Effector memory CD8-positive, alpha-beta T cell (primary cell): ENCODE measurements around the gene LBX2.

Experiments used
- ATAC-seq: fragments of 150-1000 bp; cut with Tn5 transposase; replicated peaks from 2 replicates; pipeline ENCODE4 v1.10.0; 2021; ENCODE audit warnings: mild to moderate bottlenecking, moderate library complexity
- DNase-seq, 3 experiments: peaks; one replicate each; pipeline ENCODE4 v3.0.0; 2021
- H3K27ac Mint-ChIP-seq, 2 donors: one replicate each; pipeline ENCODE4 v1.8.0; 2022; ENCODE audit warnings: mild to moderate bottlenecking in 2 of 2, mixed read lengths in 2 of 2, moderate library complexity in 2 of 2
- H3K27me3 Mint-ChIP-seq, 2 donors: one replicate each; pipeline ENCODE4 v1.8.0; 2022; ENCODE audit warnings: mixed read lengths in 2 of 2
- H3K36me3 Mint-ChIP-seq: one replicate; pipeline ENCODE4 v1.8.0; 2022; ENCODE audit warnings: mild to moderate bottlenecking, moderate library complexity, mixed read lengths; ENCODE audit not compliant: insufficient read depth
- H3K4me1 Mint-ChIP-seq, 2 donors: one replicate each; pipeline ENCODE4 v1.8.0; 2022; ENCODE audit warnings: low read depth in 2 of 2, mixed read lengths in 2 of 2
- H3K4me3 Mint-ChIP-seq, 2 donors: one replicate each; pipeline ENCODE4 v1.8.0; 2022; ENCODE audit warnings: mild to moderate bottlenecking in 2 of 2, mixed read lengths in 2 of 2, moderate library complexity in 2 of 2
- H3K9me3 Mint-ChIP-seq, 2 donors: one replicate each; pipeline ENCODE4 v1.8.0; 2022; ENCODE audit warnings: mixed read lengths in 2 of 2

The LBX2 gene

GRCh38 chr2:74531666-74532065 lies 32.3 kb upstream of the LBX2 start:
- H3K36me3 Mint-ChIP-seq = peaks cover 34% of the 10 kb centered on the region
- ATAC-seq (no peak), DNase-seq (no peak)
- H3K27ac Mint-ChIP-seq = peak overlapping the region; percentile 92 to 98
- peaks cover 27 to 37% of the 10 kb centered on the region in 2 donors for H3K4me1 Mint-ChIP-seq
- no peaks in the 10 kb centered on the region for H3K9me3 Mint-ChIP-seq
- no peaks in the 10 kb centered on the region for H3K27me3 Mint-ChIP-seq
- peak overlapping the region in 1 of 2 donors; percentile 42 for H3K4me3 Mint-ChIP-seq

DNA sequence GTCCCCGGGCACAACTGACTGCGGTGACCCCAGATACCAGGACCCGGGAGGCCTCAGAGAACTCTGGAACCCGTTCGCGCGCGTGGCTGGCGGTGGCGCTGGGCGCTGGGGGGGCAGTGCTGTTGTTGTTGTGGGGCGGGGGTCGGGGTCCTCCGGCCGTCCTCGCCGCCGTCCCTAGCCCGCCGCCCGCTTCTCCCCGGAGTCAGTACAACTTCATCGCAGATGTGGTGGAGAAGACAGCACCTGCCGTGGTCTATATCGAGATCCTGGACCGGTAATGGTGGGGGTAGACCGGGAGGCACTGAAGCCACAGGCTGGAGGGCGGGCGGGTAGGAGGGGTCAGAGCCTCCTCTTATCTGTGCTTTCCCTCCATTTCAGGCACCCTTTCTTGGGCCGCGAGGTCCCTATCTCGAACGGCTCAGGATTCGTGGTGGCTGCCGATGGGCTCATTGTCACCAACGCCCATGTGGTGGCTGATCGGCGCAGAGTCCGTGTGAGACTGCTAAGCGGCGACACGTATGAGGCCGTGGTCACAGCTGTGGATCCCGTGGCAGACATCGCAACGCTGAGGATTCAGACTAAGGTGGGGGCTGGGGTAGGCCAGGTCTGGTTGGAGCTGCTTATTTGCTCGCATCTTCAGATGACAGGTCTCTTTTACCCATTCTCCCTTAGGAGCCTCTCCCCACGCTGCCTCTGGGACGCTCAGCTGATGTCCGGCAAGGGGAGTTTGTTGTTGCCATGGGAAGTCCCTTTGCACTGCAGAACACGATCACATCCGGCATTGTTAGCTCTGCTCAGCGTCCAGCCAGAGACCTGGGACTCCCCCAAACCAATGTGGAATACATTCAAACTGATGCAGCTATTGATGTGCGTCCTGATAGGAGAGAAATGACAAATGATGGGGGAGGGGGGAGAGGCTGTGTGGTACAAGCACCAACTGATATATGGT lies 31.1 kb upstream of the LBX2 start:
- DNase-seq (peak; percentile 66 to 72 (median 70)), ATAC-seq (peak; percentile 60)
- Mint-ChIP-seq H3K4me1 (peaks cover 27 to 39% of the 10 kb centered on the region in 2 donors), H3K4me3 (peak overlapping the region; percentile 86 to 95), H3K27me3 (no peaks in the 10 kb centered on the region), H3K27ac (peak overlapping the region; percentile 92 to 98), H3K9me3 (no peaks in the 10 kb centered on the region), H3K36me3 (peaks cover 42% of the 10 kb centered on the region)

DNA sequence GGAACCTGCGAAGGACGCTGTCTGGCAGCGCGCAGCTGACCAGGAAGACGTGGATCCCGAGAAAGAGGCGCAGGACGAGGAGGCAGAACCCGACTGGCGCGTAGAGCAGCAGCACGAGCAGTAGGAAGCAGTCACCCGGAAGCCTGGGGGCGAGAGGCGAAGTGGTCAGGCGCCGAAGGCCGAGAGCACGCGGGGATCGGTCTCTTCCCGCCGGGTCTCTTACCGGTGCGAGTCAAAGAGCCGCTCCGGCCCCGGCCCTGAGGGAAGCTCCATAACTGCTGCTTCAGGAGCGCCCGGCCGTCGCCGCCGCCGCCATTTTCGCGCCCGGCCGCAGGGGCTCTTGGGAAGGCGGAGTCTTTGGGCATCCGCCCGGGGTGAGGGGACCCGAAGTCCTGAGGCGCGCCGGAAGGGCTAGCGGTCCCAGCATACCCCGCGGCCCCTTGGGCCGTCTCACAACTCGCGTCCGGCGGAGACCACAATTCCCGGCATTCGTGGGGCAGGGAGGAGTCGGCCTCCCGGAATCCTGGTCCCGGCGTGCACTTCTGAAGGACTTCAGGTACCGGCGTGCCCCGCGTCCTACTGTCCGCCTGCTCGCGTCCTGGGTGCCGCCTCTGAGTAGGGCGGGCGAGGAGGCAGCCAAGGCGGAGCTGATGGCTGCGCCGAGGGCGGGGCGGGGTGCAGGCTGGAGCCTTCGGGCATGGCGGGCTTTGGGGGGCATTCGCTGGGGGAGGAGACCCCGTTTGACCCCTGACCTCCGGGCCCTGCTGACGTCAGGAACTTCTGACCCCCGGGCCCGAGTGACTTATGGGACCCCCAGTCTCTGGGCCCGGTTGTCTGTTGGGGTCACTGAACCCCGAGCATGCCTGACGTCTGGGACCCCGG lies 30.2 kb upstream of the LBX2 start, which contains the start of the genes AUP1 and HTRA2:
Gene AUP1 (minus strand): TSS at position 350 of the 882 bp plus-strand sequence. CDS start 77 bp downstream, at position 273.
Gene HTRA2 (plus strand): TSS at position 577 of the 882 bp plus-strand sequence. CDS start 74 bp downstream, at position 651.
- H3K9me3 Mint-ChIP-seq = no peaks in the 10 kb centered on the region
- H3K4me1 Mint-ChIP-seq = peaks cover 27 to 39% of the 10 kb centered on the region in 2 donors
- peak; percentile 81 to 85 (median 83) for DNase-seq
- ATAC-seq = peak; percentile 81
- peak within 1 kb of the TSS; percentile 86 to 95 for H3K4me3 Mint-ChIP-seq
- H3K27me3 Mint-ChIP-seq = no peaks in the 10 kb centered on the region
- H3K36me3 Mint-ChIP-seq = peaks cover 42% of the 10 kb centered on the region
- H3K27ac Mint-ChIP-seq = peak within 1 kb of the TSS; percentile 92 to 98

DNA sequence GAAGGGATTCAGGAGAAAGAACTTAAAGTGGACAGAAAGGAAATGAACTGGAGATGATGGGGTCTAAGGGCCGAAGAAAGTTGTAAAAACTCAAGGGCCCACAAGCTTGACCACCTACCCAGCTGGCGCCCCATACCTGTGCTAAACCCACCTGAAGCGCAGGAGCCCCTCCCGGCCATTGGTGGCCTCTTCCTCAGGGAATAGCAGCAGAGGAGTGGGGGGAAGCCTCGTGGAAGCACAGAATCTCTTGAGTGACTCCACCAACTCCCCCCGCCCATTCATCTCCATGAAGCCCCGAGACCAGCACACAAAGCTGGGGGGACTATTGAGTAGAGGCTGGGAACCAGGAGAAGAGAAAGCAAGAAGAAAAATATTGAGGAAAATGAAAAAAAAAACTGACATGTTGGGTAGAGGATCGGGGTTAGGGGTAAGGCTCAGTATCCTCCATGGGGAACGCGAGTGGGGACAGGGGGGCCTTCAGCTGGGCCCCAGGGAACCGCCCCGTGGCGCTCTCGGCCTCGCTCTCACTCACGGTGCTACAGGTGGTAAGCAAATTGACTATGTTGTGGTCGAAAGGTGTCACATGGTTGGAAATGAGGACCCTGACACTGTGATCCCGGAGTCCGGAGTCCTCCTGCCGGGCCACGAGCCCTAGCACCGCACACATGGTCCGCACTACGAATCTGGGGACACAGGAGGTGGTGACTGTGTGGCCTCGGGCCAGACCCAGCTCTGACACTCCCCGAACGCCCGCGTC lies 29.4 kb upstream of the LBX2 start:
- peak overlapping the region; percentile 86 to 95 for H3K4me3 Mint-ChIP-seq
- H3K9me3 Mint-ChIP-seq = no peaks in the 10 kb centered on the region
- H3K4me1 Mint-ChIP-seq = peaks cover 27 to 39% of the 10 kb centered on the region in 2 donors
- H3K36me3 Mint-ChIP-seq = peaks cover 42% of the 10 kb centered on the region
- DNase-seq = no peak
- H3K27ac Mint-ChIP-seq = peak overlapping the region; percentile 92 to 98
- H3K27me3 Mint-ChIP-seq = no peaks in the 10 kb centered on the region
- no peak for ATAC-seq

- no peak for ATAC-seq
- H3K4me1 Mint-ChIP-seq = peaks cover 27 to 39% of the 10 kb centered on the region in 2 donors
- peaks cover 42% of the 10 kb centered on the region for H3K36me3 Mint-ChIP-seq
- peak overlapping the region; percentile 86 to 95 for H3K4me3 Mint-ChIP-seq
- no peaks in the 10 kb centered on the region for H3K9me3 Mint-ChIP-seq
- H3K27me3 Mint-ChIP-seq = no peaks in the 10 kb centered on the region
- peak overlapping the region in 1 of 2 donors; percentile 98 for H3K27ac Mint-ChIP-seq
- no peak for DNase-seq
Observed at GRCh38 chr2:74527741-74528140, 28.3 kb upstream of the LBX2 start.

GRCh38 chr2:74526649-74527230 lies 27.3 kb upstream of the LBX2 start:
- H3K4me1 Mint-ChIP-seq = peaks cover 22 to 34% of the 10 kb centered on the region in 2 donors
- H3K27me3 Mint-ChIP-seq = no peaks in the 10 kb centered on the region
- no peak overlapping the region for H3K4me3 Mint-ChIP-seq
- no peak overlapping the region for H3K27ac Mint-ChIP-seq
- ATAC-seq = no peak
- DNase-seq = no peak
- no peaks in the 10 kb centered on the region for H3K9me3 Mint-ChIP-seq
- H3K36me3 Mint-ChIP-seq = peaks cover 42% of the 10 kb centered on the region

- Mint-ChIP-seq H3K27ac (no peak within 1 kb of the TSS), H3K27me3 (peaks cover 3 to 5% of the 10 kb centered on the region in 2 donors), H3K4me1 (peaks cover 16 to 28% of the 10 kb centered on the region in 2 donors), H3K36me3 (peaks cover 42% of the 10 kb centered on the region), H3K9me3 (no peaks in the 10 kb centered on the region), H3K4me3 (no peak within 1 kb of the TSS)
- DNase-seq (no peak), ATAC-seq (no peak)
Observed at GRCh38 chr2:74525717-74526648, 26.6 kb upstream of the LBX2 start, which contains the start of gene DQX1. Gene DQX1, minus strand, starts transcription at chr2:74526231. Its CDS starts 502 bp downstream, at chr2:74525729.

DNA sequence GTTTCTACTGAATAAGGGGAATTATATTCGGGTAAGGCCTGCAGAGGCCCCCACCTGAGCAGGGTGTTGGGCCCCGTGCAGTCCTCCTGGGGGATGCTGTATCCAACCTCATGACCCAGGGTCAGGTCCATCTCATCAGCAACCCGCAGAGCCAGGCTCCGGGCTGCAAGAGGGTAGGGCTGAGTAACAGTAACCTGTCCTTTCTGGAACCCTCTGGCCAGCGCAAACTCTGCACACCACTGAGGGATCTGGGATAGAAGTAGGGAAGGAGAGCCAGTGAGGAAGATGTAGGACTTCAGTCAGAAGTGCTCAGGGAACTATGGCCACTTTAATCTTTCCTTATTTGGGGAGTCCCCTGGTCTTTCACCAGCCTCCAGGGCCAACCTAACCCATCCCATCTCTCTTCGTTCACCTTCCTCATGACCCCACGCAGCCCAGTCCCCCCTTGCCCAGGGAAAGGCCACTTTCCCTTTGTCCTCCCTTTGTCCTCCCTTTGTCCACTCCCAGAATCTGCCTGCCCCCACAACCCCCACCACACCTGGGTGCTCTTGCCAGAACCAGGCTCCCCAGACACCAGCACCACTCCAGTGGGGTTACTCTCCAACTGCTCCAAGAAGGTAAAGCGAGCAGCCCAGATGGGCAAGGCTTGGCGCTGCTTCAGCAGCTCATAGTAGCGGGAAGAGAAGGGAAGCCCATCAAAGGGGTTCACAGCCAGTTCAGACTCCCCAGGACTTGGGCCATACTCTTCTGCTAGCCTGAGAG lies 25.7 kb upstream of the LBX2 start:
- ATAC-seq (no peak), DNase-seq (no peak)
- Mint-ChIP-seq H3K4me3 (no peak overlapping the region), H3K27ac (no peak overlapping the region), H3K36me3 (peaks cover 38% of the 10 kb centered on the region), H3K27me3 (peaks cover 11 to 14% of the 10 kb centered on the region in 2 donors), H3K4me1 (peaks cover 12 to 21% of the 10 kb centered on the region in 2 donors), H3K9me3 (no peaks in the 10 kb centered on the region)

- H3K27me3 Mint-ChIP-seq = peaks cover 22 to 25% of the 10 kb centered on the region in 2 donors
Observed at GRCh38 chr2:74524005-74524404, 24.6 kb upstream of the LBX2 start.

DNA sequence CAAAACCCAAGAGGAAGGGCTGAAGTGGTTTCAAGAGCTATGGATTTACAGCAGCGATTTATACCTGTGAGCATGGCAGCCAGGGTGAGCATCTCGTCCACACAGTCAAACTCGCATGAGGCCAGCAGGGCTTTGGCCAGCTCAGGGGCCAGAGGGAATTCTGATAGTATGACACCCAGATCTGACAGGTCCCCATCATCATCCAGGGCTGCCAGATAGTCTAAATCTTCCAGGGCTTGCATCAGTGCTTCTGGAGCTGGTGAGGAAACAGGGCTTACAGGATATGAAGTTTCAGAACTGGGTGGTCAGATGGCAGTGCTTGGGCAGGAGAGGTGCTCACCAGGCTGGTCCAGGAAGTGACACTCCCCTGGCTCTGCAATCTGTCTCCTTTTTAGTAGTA lies 23.1 kb upstream of the LBX2 start:
- DNase-seq = no peak
- peaks cover 37 to 40% of the 10 kb centered on the region in 2 donors for H3K27me3 Mint-ChIP-seq
- ATAC-seq = no peak
- no peak overlapping the region for H3K4me3 Mint-ChIP-seq
- peaks cover 14% of the 10 kb centered on the region for H3K36me3 Mint-ChIP-seq
- H3K9me3 Mint-ChIP-seq = no peaks in the 10 kb centered on the region
- no peak overlapping the region for H3K27ac Mint-ChIP-seq
- peaks cover 0 to 6% of the 10 kb centered on the region in 2 donors for H3K4me1 Mint-ChIP-seq

More at GRCh38 chr2:74524005-74524404, 24.6 kb upstream of the LBX2 start:
- H3K9me3 Mint-ChIP-seq = no peaks in the 10 kb centered on the region
- ATAC-seq = no peak
- peaks cover 27% of the 10 kb centered on the region for H3K36me3 Mint-ChIP-seq
- no peak for DNase-seq
- peaks cover 10 to 18% of the 10 kb centered on the region in 2 donors for H3K4me1 Mint-ChIP-seq
- H3K27ac Mint-ChIP-seq = no peak overlapping the region
- no peak overlapping the region for H3K4me3 Mint-ChIP-seq

DNA sequence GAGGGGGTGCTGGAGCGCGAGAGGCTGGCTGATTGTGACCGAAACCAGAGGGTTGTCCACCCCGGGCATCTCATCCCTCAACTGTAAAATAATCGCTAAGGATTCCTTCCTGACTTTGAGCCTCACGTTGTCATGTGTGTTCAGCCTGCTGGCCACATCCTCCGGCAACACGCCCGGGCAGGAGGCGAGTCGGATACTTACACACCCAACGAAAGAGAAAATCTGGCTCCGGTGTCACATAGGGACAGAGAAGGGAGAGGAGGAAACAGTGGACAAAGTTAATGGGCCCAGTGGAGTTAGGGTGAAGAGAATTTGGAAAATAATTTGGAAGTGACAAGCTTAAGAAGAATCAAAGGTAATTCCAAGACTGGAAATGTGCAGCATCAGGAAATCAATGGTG lies 17.2 kb upstream of the LBX2 start:
- H3K4me1 Mint-ChIP-seq = peaks cover 9 to 24% of the 10 kb centered on the region in 2 donors
- peaks cover 12% of the 10 kb centered on the region for H3K36me3 Mint-ChIP-seq
- ATAC-seq (no peak), DNase-seq (no peak)
- H3K27me3 Mint-ChIP-seq = peaks cover 66 to 92% of the 10 kb centered on the region in 2 donors
- H3K4me3 Mint-ChIP-seq = peak overlapping the region; percentile 72
- H3K27ac Mint-ChIP-seq = no peak overlapping the region
- H3K9me3 Mint-ChIP-seq = no peaks in the 10 kb centered on the region
